ENCODE results near the gene CTNNA3. TPM values are rescaled to one million over a fixed set of nuclear protein-coding genes. Genes with fewer than 3 reads are reported as not detected.

CTNNA3 gene
- total RNA-seq, 2 donors from 2014 or later: under 0.01 to 0.33 TPM

DNA sequence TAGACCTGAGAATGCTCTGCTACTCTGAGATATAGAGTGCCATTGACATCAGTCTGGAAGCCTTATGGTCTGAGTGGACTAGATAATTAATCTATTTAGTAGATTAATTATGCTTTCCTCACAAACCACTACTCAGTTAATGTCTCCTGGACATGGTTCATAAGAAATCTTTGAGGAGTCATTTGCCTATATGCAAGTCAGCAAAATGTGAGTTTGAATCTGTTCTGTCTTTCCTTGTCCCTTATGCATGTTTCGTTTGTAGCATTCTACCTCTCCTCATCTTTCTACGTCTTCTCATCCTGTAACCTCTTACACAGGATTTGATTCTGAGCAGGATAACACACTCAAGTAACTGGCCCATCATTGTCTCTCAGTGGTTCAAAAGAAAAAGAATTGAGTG is 1505.6 kb downstream of the CTNNA3 start:
- Histone ChIP-seq H3K36me3 (replicated peaks in 1 of 2; ENCODE audit: insufficient read depth in 1 of 2, low read depth in 2 of 2) (no peaks in the 10 kb centered on the region), H3K27me3 (no peaks in the 10 kb centered on the region), H3K9me3 (no peaks in the 10 kb centered on the region), H3K4me3 (no peak overlapping the region), H3K4me1 (peaks cover 18% of the 10 kb centered on the region), H3K27ac (no peak overlapping the region)
- TF ChIP-seq POLR2A (IDR thresholded peaks at IDR 0.05): no peak
- TF ChIP-seq, protein P1, sequence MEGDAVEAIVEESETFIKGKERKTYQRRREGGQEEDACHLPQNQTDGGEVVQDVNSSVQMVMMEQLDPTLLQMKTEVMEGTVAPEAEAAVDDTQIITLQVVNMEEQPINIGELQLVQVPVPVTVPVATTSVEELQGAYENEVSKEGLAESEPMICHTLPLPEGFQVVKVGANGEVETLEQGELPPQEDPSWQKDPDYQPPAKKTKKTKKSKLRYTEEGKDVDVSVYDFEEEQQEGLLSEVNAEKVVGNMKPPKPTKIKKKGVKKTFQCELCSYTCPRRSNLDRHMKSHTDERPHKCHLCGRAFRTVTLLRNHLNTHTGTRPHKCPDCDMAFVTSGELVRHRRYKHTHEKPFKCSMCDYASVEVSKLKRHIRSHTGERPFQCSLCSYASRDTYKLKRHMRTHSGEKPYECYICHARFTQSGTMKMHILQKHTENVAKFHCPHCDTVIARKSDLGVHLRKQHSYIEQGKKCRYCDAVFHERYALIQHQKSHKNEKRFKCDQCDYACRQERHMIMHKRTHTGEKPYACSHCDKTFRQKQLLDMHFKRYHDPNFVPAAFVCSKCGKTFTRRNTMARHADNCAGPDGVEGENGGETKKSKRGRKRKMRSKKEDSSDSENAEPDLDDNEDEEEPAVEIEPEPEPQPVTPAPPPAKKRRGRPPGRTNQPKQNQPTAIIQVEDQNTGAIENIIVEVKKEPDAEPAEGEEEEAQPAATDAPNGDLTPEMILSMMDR (IDR thresholded peaks at IDR 0.05): no peak
- 78 to 95% methylated on average over 2 of the region's 2 CpGs for WGBS, 2 donors
- no peak for ATAC-seq
- intact Hi-C loops (cut with DNase I): no loop called here
- no peak for DNase-seq

DNA sequence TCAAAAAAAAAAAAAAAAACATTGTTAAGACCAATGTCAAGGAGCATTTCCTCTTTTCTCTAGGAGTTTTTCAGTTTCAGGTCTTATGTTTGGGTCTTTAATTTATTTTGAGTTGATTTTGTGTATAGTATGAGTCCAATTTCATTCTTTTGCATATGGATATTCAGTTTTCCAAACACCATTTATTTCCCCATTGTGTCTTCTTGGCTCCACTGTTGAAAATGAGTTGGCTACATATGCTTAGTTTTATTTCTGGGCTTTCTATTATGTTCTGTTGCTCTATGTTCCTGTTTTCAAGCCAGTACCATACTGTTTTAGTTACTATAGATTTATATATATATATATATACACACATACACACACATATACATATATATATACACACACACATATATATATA is 1506.7 kb downstream of the CTNNA3 start:
- no peak for TF ChIP-seq POLR2A (IDR thresholded peaks at IDR 0.05)
- TF ChIP-seq, protein P1 (IDR thresholded peaks at IDR 0.05): no peak
- Histone ChIP-seq H3K27ac (no peak overlapping the region), H3K4me1 (peaks cover 18% of the 10 kb centered on the region), H3K9me3 (no peaks in the 10 kb centered on the region), H3K27me3 (no peaks in the 10 kb centered on the region), H3K36me3 (replicated peaks in 1 of 2; ENCODE audit: insufficient read depth in 1 of 2, low read depth in 2 of 2) (no peaks in the 10 kb centered on the region), H3K4me3 (no peak overlapping the region)
- intact Hi-C loops (cut with DNase I): no loop called here
- ATAC-seq: no peak
- no peak for DNase-seq

DNA sequence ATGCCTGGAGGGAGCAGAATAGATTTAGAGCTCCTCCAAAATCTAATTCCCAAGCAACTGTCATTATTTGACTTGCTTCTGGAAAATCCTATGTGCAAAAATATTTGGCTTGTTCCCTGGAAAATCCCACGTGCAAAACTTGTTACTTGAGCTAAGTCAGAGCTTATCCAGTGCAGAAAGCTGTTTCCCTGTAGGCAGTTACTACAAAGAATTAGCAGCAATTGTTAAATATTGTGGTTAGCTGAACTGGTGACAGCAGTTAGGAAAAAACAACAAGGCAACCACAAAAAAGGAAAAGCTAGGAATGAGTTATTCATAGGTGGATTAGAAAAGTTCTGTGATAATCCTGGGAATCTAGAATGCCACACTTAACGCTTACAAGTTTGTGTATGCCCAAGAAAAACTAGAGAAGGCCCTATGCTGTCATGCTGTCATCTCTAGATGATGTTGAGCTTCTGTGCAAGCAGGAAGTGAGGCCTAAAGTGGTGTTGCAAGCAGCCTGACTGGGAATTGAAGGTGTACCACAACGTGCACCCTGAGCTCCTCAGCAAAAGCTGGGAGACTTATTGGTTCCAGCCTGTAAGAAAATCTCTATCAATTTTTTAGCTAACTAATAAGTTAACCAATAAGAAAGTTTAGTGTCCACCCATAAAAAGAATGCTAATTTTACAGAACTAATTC is 1508.8 kb downstream of the CTNNA3 start:
- ATAC-seq (no peak), DNase-seq (no peak)
- TF ChIP-seq POLR2A (IDR thresholded peaks at IDR 0.05): no peak
- TF ChIP-seq, protein P1 (IDR thresholded peaks at IDR 0.05): no peak
- Histone ChIP-seq H3K27me3 (no peaks in the 10 kb centered on the region), H3K4me1 (peaks cover 7% of the 10 kb centered on the region), H3K27ac (no peak overlapping the region), H3K4me3 (no peak overlapping the region), H3K36me3 (replicated peaks in 1 of 2; ENCODE audit: insufficient read depth in 1 of 2, low read depth in 2 of 2) (no peaks in the 10 kb centered on the region), H3K9me3 (no peaks in the 10 kb centered on the region)
- intact Hi-C loops (cut with DNase I): no loop called here
- 47 to 48% methylated on average over 3 of the region's 3 CpGs for WGBS, 2 donors

DNA sequence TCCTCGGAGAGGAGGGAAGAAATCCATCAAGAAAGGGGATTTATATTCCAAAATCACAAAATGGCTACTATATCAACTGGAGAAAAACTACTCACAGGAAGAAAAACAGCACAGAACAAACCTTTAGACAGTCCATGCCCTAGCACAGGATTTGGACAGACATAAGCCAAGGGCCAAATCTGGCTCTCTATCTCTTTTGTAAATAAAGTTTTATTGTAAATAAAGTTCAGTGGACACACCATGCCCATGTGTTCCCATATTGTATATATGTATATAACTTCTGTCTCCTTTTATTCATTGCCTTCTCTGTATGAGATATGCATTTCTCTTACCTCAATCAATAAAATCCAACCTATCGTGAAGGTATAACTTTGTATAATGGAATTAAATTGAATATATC is 1513.0 kb downstream of the CTNNA3 start:
- intact Hi-C loops (cut with DNase I): no loop called here
- WGBS, 2 donors: 87 to 88% methylated on average over 2 of the region's 2 CpGs
- no peak for ATAC-seq
- no peaks in the 10 kb centered on the region for H3K4me1 ChIP-seq
- DNase-seq: no peak
- TF ChIP-seq, protein P1 (IDR thresholded peaks at IDR 0.05): no peak
- TF ChIP-seq POLR2A (IDR thresholded peaks at IDR 0.05): no peak
- no peaks in the 10 kb centered on the region for H3K9me3 ChIP-seq
- no peak overlapping the region for H3K27ac ChIP-seq
- H3K36me3 ChIP-seq (replicated peaks in 1 of 2; ENCODE audit: insufficient read depth in 1 of 2, low read depth in 2 of 2): no peaks in the 10 kb centered on the region
- H3K27me3 ChIP-seq: no peaks in the 10 kb centered on the region
- H3K4me3 ChIP-seq: no peak overlapping the region
